ENCODE data around the gene MARK1.

- TF ChIP-seq CTCF (IDR thresholded peaks at IDR 0.05): no peak
- TF ChIP-seq POLR2AphosphoS5 (IDR thresholded peaks at IDR 0.05): no peak
- no peak for TF ChIP-seq POLR2A (IDR thresholded peaks at IDR 0.05)
These were observed 67.2 kb downstream of the MARK1 start for GRCh38 chr1:220595179-220595578.

Measured in sigmoid colon (tissue), 4 donors.